Measurements from ENCODE around the gene DDX43. TPM values are rescaled to one million over a fixed set of nuclear protein-coding genes. Genes with fewer than 3 reads are reported as not detected.

The DDX43 gene
- 1.4 and 1.6 TPM in 2 replicates for total RNA-seq

DNA sequence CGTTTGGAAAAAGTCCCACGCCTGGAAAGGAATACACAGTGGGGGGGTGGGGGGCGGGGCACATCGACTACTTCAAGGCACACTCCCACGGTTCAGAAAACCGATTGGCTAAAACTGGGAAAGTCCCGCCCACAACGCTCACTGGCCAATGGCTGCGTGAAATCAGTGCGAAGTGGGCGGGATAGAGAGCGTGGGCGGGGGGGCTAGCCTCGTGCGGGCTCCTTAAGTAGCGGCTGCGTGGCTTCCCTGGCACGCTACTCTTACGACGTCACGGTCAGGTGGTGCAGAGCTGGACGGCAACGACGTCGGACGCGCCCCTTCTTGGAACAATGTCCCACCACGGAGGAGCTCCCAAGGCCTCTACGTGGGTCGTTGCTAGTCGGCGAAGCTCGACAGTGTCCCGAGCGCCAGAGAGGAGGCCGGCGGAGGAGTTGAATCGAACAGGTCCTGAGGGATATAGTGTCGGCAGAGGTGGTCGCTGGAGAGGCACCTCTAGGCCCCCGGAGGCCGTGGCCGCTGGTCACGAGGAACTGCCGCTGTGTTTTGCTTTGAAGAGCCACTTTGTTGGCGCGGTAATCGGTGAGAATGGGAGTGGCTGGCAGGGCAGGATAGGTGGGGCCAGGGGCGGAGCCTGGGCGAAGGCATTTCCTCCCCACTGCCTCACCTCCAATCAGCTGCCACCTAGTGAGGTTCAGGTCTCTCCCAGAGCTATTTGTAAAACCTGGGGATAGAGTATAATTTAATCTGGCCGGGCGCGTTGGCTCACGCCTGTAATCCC, at the start of gene DDX43:
Gene DDX43 (plus strand): TSS at position 252 of the 778 bp plus-strand sequence. CDS start 78 bp downstream, at position 330.
- POLR2A ChIA-PET: interaction anchor here (1.2 kb wide), 1 partner anchor 120 kb away, joined by 6 read pairs; no protein-coding TSS in a partner anchor
- H3K4me3 Mint-ChIP-seq: peak within 1 kb of the TSS; percentile 78
- H3K27ac Mint-ChIP-seq: peak within 1 kb of the TSS; percentile 85
- DNase-seq (peak; percentile 22), ATAC-seq (ENCODE audit: low read depth) (peak; percentile 80)
- H3K4me1 Mint-ChIP-seq: no peaks in the 10 kb centered on the region
- CTCF ChIA-PET: no interaction called here
- intact Hi-C loops (cut with micrococcal nuclease): loop anchor here (10.0 kb wide), 1 partner anchor 770 kb away; the partner anchor contains the start of gene KCNQ5
- H3K27me3 Mint-ChIP-seq: no peaks in the 10 kb centered on the region
- TF ChIP-seq, protein P1, sequence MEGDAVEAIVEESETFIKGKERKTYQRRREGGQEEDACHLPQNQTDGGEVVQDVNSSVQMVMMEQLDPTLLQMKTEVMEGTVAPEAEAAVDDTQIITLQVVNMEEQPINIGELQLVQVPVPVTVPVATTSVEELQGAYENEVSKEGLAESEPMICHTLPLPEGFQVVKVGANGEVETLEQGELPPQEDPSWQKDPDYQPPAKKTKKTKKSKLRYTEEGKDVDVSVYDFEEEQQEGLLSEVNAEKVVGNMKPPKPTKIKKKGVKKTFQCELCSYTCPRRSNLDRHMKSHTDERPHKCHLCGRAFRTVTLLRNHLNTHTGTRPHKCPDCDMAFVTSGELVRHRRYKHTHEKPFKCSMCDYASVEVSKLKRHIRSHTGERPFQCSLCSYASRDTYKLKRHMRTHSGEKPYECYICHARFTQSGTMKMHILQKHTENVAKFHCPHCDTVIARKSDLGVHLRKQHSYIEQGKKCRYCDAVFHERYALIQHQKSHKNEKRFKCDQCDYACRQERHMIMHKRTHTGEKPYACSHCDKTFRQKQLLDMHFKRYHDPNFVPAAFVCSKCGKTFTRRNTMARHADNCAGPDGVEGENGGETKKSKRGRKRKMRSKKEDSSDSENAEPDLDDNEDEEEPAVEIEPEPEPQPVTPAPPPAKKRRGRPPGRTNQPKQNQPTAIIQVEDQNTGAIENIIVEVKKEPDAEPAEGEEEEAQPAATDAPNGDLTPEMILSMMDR (IDR thresholded peaks at IDR 0.05): no peak
- no peaks in the 10 kb centered on the region for H3K36me3 Mint-ChIP-seq (ENCODE audit: low read depth)
- no peaks in the 10 kb centered on the region for H3K9me3 Mint-ChIP-seq

DNA sequence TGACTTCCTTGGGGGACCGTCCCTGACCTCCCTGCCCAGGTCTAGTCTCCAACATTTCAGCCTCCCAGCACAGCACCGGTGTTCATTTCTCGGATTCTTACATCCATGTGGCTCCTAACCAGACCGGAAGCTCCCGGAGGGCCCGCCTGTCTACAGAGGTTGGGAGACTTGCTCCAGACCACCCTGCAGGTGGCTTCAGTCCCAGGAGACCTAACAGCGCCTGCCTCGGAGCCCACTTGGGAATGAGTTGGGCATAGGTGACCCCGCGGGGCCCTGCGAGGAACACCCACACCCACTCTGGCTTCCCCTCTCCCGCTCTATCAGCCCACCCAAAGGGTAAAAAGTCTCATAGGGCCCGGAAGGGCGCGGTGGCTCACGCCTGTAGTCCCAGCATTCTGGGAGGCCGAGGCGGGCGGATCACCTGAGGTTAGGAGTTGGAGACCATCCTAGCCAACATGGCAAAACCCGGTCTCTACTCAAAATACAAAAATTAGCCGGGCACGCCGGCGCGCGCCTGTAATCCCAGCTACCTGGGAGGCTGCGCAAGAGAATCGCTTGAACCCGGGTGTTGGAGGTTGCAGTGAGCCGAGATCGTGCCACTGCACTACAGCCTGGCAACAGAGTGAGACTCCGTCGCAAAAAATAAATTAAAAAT, 46.0 kb upstream of the DDX43 start:
- POLR2A ChIA-PET: no interaction called here
- no peak overlapping the region for H3K4me3 Mint-ChIP-seq
- ATAC-seq (ENCODE audit: low read depth) (no peak), DNase-seq (no peak)
- intact Hi-C loops (cut with micrococcal nuclease): no loop called here
- H3K27ac Mint-ChIP-seq: no peak overlapping the region
- CTCF ChIA-PET: interaction anchor here (1.4 kb wide), 1 partner anchor 22 kb away, joined by 5 read pairs; no protein-coding TSS in a partner anchor
- H3K36me3 Mint-ChIP-seq (ENCODE audit: low read depth): no peaks in the 10 kb centered on the region
- H3K27me3 Mint-ChIP-seq: peaks cover 39% of the 10 kb centered on the region
- H3K4me1 Mint-ChIP-seq: no peaks in the 10 kb centered on the region
- no peaks in the 10 kb centered on the region for H3K9me3 Mint-ChIP-seq
- TF ChIP-seq, protein P1 (IDR thresholded peaks at IDR 0.05): no peak

DNA sequence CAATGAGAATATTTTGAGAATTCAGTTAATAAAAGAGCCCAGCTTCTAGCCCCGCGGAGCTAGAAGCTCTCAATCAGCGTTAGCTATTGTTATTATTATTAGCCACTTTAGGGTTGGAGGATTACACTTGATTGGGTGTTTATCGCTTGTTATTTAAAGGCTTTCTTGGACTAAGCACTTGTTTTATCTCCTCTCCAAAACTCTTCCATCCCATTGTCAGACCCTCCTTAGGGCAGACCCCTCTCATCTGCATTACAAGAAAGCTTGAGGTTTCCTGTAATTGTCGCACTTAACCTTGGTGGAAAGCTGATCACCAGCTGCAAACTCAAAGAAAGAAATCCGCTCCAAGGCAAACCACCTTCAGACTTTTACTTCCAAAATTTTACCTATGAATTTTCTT, 45.3 kb upstream of the DDX43 start:
- ChIA-PET CTCF (interaction anchor here (0.7 to 1.4 kb wide), 2 partner anchors 23 to 1820 kb away, joined by 3 to 5 read pairs; no protein-coding TSS in a partner anchor), POLR2A (no interaction called here)
- DNase-seq (no peak), ATAC-seq (ENCODE audit: low read depth) (no peak)
- H3K27me3 Mint-ChIP-seq: peaks cover 39% of the 10 kb centered on the region
- no peaks in the 10 kb centered on the region for H3K9me3 Mint-ChIP-seq
- H3K4me1 Mint-ChIP-seq: no peaks in the 10 kb centered on the region
- no peak overlapping the region for H3K27ac Mint-ChIP-seq
- TF ChIP-seq, protein P1 (IDR thresholded peaks at IDR 0.05): no peak
- H3K4me3 Mint-ChIP-seq: no peak overlapping the region
- no peaks in the 10 kb centered on the region for H3K36me3 Mint-ChIP-seq (ENCODE audit: low read depth)
- intact Hi-C loops (cut with micrococcal nuclease): no loop called here

DNA sequence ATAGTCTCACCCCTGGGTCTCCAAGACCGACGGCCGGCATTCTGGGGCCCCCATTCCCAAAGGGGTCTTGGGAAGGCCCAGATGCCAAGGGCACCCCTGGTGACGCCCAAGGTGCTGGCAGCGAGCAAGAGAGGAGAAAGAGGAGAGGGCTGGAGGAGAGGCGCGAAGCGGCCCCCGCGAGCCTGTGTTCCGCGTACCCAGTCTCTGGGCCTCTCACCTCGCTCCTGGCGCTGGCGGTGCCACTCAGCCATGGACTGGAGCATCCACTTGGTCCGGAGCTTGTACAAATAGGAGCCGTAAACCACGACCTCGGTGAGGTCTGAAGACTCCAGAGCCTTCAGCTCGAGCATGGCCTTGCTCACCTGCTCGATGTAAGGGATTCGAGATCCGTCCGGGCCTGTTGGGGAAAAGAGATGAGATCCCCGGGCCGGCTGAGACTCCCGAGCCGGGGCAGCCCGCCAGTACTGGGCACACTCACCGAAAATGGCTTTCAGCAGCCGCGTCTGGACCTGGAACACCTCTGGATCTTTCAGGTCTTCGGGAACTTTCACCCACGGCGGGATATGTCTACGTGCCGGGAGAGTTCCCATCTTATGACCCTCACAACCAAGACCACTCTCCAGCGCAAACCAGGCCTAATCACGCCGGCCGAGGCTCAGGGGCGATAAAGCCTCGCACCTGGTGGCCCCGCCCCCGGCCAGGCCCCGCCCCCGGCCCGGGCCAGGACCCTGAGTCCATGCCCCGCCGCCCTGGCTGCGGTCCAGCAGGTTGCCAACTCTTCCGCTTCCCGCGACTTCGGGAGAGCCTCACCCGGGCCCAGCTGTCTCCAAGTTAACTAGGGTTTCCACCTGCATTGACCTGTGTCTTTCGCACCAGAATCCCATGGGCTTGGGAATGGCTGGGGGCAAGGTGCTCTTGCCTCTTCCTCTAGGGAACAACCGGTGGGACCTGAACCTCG, 40.7 kb upstream of the DDX43 start, which contains the start of gene DPPA5:
Gene DPPA5 (minus strand): TSS at position 641 of the 958 bp plus-strand sequence. CDS start 51 bp downstream, at position 590.
- ATAC-seq (ENCODE audit: low read depth) (no peak), DNase-seq (no peak)
- Mint-ChIP-seq H3K27ac (no peak within 1 kb of the TSS), H3K4me3 (no peak within 1 kb of the TSS), H3K9me3 (no peaks in the 10 kb centered on the region), H3K27me3 (peaks cover 22% of the 10 kb centered on the region), H3K36me3 (ENCODE audit: low read depth) (no peaks in the 10 kb centered on the region), H3K4me1 (no peaks in the 10 kb centered on the region)
- POLR2A ChIA-PET: no interaction called here
- TF ChIP-seq, protein P1 (IDR thresholded peaks at IDR 0.05): no peak
- intact Hi-C loops (cut with micrococcal nuclease): no loop called here
- CTCF ChIA-PET: no interaction called here
